K562 (cell line): ENCODE measurements around the gene HES5. TPM values are rescaled to one million over a fixed set of nuclear protein-coding genes. Genes with fewer than 3 reads are reported as not detected.

ENCODE experiments used
- CBX1 ChIP-seq: sonication (generic); IDR thresholded peaks from 2 replicates; pipeline ENCODE4 v1.6.1; 2016; ENCODE audit warnings: antibody characterized with exemption, low read depth, mild to moderate bottlenecking
- GTF2F1 ChIP-seq: IDR thresholded peaks from 2 replicates; pipeline ENCODE4 v1.6.1; 2011; ENCODE audit warnings: low read depth, low read length, improper control_type of control experiment
- HDGF ChIP-seq: fragments of 450-650 bp; IDR thresholded peaks from 2 replicates; pipeline ENCODE4 v1.6.1; 2016
- HMG20A ChIP-seq: fragments of 450-650 bp; formaldehyde crosslinking; conservative IDR thresholded peaks from 2 replicates; pipeline ENCODE4 v1.4.0; 2020; ENCODE audit warnings: mild to moderate bottlenecking, mixed read lengths
- PHF21A ChIP-seq: fragments of 450-650 bp; IDR thresholded peaks from 2 replicates; pipeline ENCODE4 v1.6.1; 2017; ENCODE audit warnings: low read depth, borderline replicate concordance
- SMARCA4 ChIP-seq: fragments of 450-650 bp; IDR thresholded peaks from 2 replicates; pipeline ENCODE4 v1.6.1; 2016
- SMARCE1 ChIP-seq: fragments of 450-650 bp; IDR thresholded peaks from 2 replicates; pipeline ENCODE4 v1.7.1; 2016; ENCODE audit warnings: mild to moderate bottlenecking
- TAL1 ChIP-seq: fragments of 450-650 bp; IDR thresholded peaks from 2 replicates; pipeline ENCODE4 v1.6.1; 2016; ENCODE audit warnings: mild to moderate bottlenecking
- XRCC3 ChIP-seq: fragments of 450-650 bp; IDR thresholded peaks from 2 replicates; pipeline ENCODE4 v1.6.1; 2017; ENCODE audit warnings: mild to moderate bottlenecking, moderate library complexity
- ZNF324 ChIP-seq: fragments of 250-450 bp; sonication (Bioruptor Pico); IDR thresholded peaks from 2 replicates; pipeline ENCODE4 v1.4.0; 2020; ENCODE audit warnings: mild to moderate bottlenecking
- ZNF77 ChIP-seq: fragments of 250-450 bp; sonication (Bioruptor Pico); IDR thresholded peaks from 2 replicates; pipeline ENCODE4 v1.5.0; 2020
- ZNF778 ChIP-seq: fragments of 450-650 bp; formaldehyde crosslinking; IDR thresholded peaks from 2 replicates; pipeline ENCODE4 v1.4.0; 2020; ENCODE audit warnings: mild to moderate bottlenecking, moderate library complexity
- polyA plus RNA-seq, 8 experiments: library from polyadenylated mRNA; depleted of rRNA in 4 of 8; stranded (reverse) in 5 of 8; unstranded in 3 of 8; fragments of >200 nt; fragmentation: Nextera tagmentation in 2 of 8; fragmentation: Illumina TruSeq in 1 of 8; extraction: Ambion mirVana in 2 of 8; extraction: Trizol in 1 of 8; gene quantifications; 2 replicates each; pipeline versions ENCODE4 v1.2.1 to v1.2.3, GENCODE V29; 2011 to 2014; ENCODE audit warnings: inconsistent platforms in 1 of 8, missing spikeins in 1 of 8
- total RNA-seq, 7 experiments: library from RNA; depleted of rRNA in 6 of 7; stranded (reverse); fragments of >200 nt in 6 of 7; fragmentation: Illumina TruSeq in 2 of 7; extraction: Trizol in 2 of 7; gene quantifications; 2 replicates each; pipeline versions ENCODE4 v1.2.1 to v1.2.3, GENCODE V29; 2011 to 2021; ENCODE audit warnings: low replicate concordance in 1 of 7
- TF ChIP-seq, protein P1 (sequence below): fragments of 450-650 bp; formaldehyde crosslinking; IDR thresholded peaks from 2 replicates; pipeline ENCODE4 v1.4.0; 2020; ENCODE audit warnings: mild to moderate bottlenecking
- TF ChIP-seq, protein P2 (sequence below): fragments of 450-650 bp; IDR thresholded peaks from 2 replicates; pipeline ENCODE4 v1.6.1; 2016; ENCODE audit warnings: missing biosample characterization, missing genetic modification characterization
- TF ChIP-seq, protein P3 (sequence below): fragments of 250-450 bp; sonication (Bioruptor Pico); IDR thresholded peaks from 2 replicates; pipeline ENCODE4 v1.5.0; 2021; ENCODE audit warnings: mild to moderate bottlenecking, moderate library complexity
- TF ChIP-seq, protein P4 (sequence below), 3 experiments: fragments of 200-800 bp in 1 of 3; sonication (Bioruptor generic) in 1 of 3; sonication (generic) in 1 of 3; formaldehyde crosslinking in 1 of 3; IDR thresholded peaks; 2 replicates each; pipeline versions ENCODE4 v1.6.1 to v1.8.0; 2016 to 2022; ENCODE audit warnings: mild to moderate bottlenecking in 2 of 3, missing compliant biosample characterization in 2 of 3, missing genetic modification characterization in 2 of 3, missing genetic modification reagents in 1 of 3
- TF ChIP-seq, protein P5 (sequence below): fragments of 200-400 bp; formaldehyde crosslinking; IDR thresholded peaks from 2 replicates; pipeline ENCODE4 v1.6.1; 2017; ENCODE audit warnings: mild to moderate bottlenecking, low read depth, low read length, moderate library complexity
- TF ChIP-seq, protein P6 (sequence below): sonication (generic); formaldehyde crosslinking; IDR thresholded peaks from 2 replicates; pipeline ENCODE4 v1.8.0; 2022; ENCODE audit warnings: mild to moderate bottlenecking, missing genetic modification reagents, borderline replicate concordance

The HES5 gene
- total and polyA plus RNA-seq, 9 of the 15 experiments (the other 6 are each of a cell fraction or from before 2014, with no cell fraction given) = not detected

DNA sequence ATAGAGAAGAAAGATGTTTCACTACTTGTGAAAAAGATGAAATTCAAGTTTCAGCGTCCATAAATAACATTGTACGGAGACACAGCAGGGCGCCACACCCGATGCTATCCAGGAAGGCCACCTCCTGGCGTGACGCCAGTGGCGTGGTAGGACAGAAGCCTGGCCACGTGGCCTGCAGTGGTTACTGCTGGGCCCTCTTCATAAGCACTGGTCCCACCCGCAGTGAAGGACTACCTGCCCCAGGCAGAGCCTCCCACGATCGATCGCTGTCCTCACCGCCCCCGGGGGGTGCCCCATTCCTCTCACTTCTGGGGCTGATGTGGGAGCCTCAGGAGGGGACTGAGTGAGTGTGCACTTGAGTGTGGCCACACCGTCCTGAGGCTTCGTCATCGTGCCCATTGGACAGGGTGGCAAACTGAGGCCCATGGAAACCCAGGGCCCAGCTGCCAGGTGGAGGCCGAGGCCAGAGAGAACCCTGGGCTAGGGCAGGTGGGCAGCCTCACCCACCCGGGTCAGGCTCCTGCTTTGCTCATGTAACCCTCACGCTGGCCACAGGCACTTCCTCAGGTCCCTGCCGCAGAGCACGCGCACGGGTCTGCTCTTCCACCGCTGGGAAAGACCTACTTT is 11.7 kb upstream of the HES5 start (continued):
- TF ChIP-seq PHF21A (no peak), GTF2F1 (no peak), ZNF324 (CRISPR knock-in tag) (no peak), HMG20A (no peak), CBX1 (peak; percentile 97), ZNF778 (CRISPR knock-in tag) (no peak), TAL1 (no peak), XRCC3 (no peak), HDGF (peak; percentile 87; the same call in 1 of the 2 replicates), ZNF77 (no peak), SMARCE1 (peak; percentile 22; the same call in 1 of the 2 replicates), SMARCA4 (0 out of 2 replicates have a peak, but pooled peaks have one; percentile 34)
- TF ChIP-seq, protein P1, sequence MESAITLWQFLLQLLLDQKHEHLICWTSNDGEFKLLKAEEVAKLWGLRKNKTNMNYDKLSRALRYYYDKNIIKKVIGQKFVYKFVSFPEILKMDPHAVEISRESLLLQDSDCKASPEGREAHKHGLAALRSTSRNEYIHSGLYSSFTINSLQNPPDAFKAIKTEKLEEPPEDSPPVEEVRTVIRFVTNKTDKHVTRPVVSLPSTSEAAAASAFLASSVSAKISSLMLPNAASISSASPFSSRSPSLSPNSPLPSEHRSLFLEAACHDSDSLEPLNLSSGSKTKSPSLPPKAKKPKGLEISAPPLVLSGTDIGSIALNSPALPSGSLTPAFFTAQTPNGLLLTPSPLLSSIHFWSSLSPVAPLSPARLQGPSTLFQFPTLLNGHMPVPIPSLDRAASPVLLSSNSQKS = no peak
- TF ChIP-seq, protein P2, sequence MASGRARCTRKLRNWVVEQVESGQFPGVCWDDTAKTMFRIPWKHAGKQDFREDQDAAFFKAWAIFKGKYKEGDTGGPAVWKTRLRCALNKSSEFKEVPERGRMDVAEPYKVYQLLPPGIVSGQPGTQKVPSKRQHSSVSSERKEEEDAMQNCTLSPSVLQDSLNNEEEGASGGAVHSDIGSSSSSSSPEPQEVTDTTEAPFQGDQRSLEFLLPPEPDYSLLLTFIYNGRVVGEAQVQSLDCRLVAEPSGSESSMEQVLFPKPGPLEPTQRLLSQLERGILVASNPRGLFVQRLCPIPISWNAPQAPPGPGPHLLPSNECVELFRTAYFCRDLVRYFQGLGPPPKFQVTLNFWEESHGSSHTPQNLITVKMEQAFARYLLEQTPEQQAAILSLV (tag) = peak; percentile 58; the same call in 1 of the 2 replicates
- TF ChIP-seq, protein P3, sequence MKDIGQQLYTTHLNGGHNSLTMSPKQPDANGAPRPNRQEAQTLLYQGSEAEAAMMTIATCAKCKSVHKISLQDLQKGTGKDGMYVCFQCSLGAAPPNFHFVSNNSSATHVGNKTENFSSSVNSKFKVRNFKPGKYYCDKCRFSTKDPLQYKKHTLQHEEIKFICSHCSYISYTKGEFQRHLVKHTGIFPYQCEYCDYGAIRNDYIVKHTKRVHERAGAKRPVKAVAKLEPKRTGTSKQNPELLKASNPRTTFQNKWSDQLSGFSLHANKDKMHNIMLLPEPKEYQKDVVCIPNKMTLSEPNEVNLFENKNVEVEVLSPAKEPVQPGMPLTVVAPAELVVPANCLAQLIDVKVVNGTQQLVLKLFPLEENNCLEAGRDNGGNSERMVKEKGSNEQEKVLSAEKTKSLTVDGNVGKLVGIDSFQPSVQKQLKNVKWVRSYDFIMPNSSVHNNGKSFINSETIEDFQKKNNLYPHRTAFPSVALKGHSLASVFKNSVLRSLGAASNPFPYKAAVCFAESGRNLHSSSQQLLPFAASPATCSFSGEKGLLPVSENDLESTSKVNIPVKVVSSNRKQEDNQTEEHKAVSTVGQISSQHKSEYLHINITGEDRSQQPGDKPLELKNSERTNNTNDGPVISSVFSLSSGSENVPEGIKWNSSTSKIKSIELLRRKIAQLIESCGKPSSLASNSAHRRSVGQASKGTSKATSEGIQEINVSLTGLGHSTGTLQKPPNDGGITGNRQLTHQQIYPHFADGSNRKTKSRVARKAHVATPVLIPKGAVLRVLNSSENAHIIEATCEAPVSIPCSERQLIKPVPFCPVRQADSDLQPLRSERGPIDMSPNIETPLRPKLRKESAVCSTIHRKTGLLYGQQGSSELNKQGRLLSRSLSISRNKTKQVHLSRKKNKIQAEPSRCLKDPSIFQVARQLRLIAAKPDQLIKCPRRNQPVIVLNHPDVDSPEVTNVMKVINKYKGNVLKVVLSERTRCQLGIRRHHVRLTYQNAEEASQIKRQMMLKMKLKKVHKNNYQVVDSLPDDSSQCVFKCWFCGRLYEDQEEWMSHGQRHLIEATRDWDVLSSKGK = no peak
- TF ChIP-seq, protein P4, sequence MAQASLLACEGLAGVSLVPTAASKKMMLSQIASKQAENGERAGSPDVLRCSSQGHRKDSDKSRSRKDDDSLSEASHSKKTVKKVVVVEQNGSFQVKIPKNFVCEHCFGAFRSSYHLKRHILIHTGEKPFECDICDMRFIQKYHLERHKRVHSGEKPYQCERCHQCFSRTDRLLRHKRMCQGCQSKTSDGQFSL (CRISPR knock-in tag; IDR thresholded peaks at IDR 0.05) = no peak
- TF ChIP-seq, protein P4 (tag; IDR thresholded peaks at IDR 0.05) = no peak
- TF ChIP-seq, protein P5, sequence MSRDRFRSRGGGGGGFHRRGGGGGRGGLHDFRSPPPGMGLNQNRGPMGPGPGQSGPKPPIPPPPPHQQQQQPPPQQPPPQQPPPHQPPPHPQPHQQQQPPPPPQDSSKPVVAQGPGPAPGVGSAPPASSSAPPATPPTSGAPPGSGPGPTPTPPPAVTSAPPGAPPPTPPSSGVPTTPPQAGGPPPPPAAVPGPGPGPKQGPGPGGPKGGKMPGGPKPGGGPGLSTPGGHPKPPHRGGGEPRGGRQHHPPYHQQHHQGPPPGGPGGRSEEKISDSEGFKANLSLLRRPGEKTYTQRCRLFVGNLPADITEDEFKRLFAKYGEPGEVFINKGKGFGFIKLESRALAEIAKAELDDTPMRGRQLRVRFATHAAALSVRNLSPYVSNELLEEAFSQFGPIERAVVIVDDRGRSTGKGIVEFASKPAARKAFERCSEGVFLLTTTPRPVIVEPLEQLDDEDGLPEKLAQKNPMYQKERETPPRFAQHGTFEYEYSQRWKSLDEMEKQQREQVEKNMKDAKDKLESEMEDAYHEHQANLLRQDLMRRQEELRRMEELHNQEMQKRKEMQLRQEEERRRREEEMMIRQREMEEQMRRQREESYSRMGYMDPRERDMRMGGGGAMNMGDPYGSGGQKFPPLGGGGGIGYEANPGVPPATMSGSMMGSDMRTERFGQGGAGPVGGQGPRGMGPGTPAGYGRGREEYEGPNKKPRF = no peak
- TF ChIP-seq, protein P6, sequence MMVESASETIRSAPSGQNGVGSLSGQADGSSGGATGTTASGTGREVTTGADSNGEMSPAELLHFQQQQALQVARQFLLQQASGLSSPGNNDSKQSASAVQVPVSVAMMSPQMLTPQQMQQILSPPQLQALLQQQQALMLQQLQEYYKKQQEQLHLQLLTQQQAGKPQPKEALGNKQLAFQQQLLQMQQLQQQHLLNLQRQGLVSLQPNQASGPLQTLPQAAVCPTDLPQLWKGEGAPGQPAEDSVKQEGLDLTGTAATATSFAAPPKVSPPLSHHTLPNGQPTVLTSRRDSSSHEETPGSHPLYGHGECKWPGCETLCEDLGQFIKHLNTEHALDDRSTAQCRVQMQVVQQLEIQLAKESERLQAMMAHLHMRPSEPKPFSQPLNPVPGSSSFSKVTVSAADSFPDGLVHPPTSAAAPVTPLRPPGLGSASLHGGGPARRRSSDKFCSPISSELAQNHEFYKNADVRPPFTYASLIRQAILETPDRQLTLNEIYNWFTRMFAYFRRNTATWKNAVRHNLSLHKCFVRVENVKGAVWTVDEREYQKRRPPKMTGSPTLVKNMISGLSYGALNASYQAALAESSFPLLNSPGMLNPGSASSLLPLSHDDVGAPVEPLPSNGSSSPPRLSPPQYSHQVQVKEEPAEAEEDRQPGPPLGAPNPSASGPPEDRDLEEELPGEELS = no peak
